ENCODE measurements around the gene OTOP2.

OTOP2 gene

GRCh38 chr17:74890554-74890953, 33.5 kb upstream of the OTOP2 start:
- TF ChIP-seq CTCF (conservative IDR thresholded peaks at IDR 0.05; ENCODE audit: low read depth): no peak
- no peak for DNase-seq (ENCODE audit: low spot score)
- ChIA-PET POLR2A (ENCODE audit: low non-redundant PET) (no interaction called here), CTCF (interaction anchor here (1.6 kb wide), 1 partner anchor 67 kb away, joined by 5 read pairs; no protein-coding TSS in a partner anchor)
- no peak overlapping the region for H3K27ac ChIP-seq

GRCh38 chr17:74892013-74892841, 31.8 kb upstream of the OTOP2 start:
- H3K27ac ChIP-seq: no peak overlapping the region
- CTCF ChIA-PET: interaction anchor here (0.6 kb wide), 1 partner anchor 110 kb away, joined by 4 read pairs; no protein-coding TSS in a partner anchor
- POLR2A ChIA-PET (ENCODE audit: low non-redundant PET): no interaction called here
- no peak for TF ChIP-seq CTCF (conservative IDR thresholded peaks at IDR 0.05; ENCODE audit: low read depth)
- DNase-seq (ENCODE audit: low spot score): no peak

GRCh38 chr17:74892974-74893911, 30.8 kb upstream of the OTOP2 start, which contains the start of gene FADS6:
Gene FADS6, minus strand, starts transcription at chr17:74893633. Its CDS starts 38 bp downstream, at chr17:74893595.
- no peak for DNase-seq (ENCODE audit: low spot score)
- H3K27ac ChIP-seq: no peak within 1 kb of the TSS
- no peak for TF ChIP-seq CTCF (conservative IDR thresholded peaks at IDR 0.05; ENCODE audit: low read depth)
- CTCF ChIA-PET: interaction anchor here (0.7 kb wide), 1 partner anchor 25 kb away, joined by 4 read pairs; no protein-coding TSS in a partner anchor
- POLR2A ChIA-PET (ENCODE audit: low non-redundant PET): no interaction called here

- ChIA-PET POLR2A (ENCODE audit: low non-redundant PET) (interaction anchor here (0.6 kb wide), 1 partner anchor 317 kb away, joined by 5 read pairs; no protein-coding TSS in a partner anchor), CTCF (interaction anchor here (0.7 kb wide), 1 partner anchor 14 kb away, joined by 3 read pairs; no protein-coding TSS in a partner anchor)
- TF ChIP-seq CTCF (conservative IDR thresholded peaks at IDR 0.05; ENCODE audit: low read depth): no peak
- no peak overlapping the region for H3K27ac ChIP-seq
- no peak for DNase-seq (ENCODE audit: low spot score)
These were observed 30.0 kb upstream of the OTOP2 start for GRCh38 chr17:74893936-74894671.

GRCh38 chr17:74898376-74898946, 25.6 kb upstream of the OTOP2 start:
- TF ChIP-seq CTCF (conservative IDR thresholded peaks at IDR 0.05; ENCODE audit: low read depth): no peak
- ChIA-PET CTCF (interaction anchor here (0.7 kb wide), 1 partner anchor 107 kb away, joined by 5 read pairs; no protein-coding TSS in a partner anchor), POLR2A (ENCODE audit: low non-redundant PET) (interaction anchor here (1.4 kb wide), 1 partner anchor 25 kb away, joined by 3 read pairs; no protein-coding TSS in a partner anchor)
- no peak overlapping the region for H3K27ac ChIP-seq
- no peak for DNase-seq (ENCODE audit: low spot score)

Data from RWPE1 (cell line).